ENCODE measurements around the gene ATP2B3. TPM values are rescaled to one million over a fixed set of nuclear protein-coding genes. Genes with fewer than 3 reads are reported as not detected.

ATP2B3 gene
- polyA plus RNA-seq, 3 donors = 0.01 TPM; not detected in 2

GRCh38 chrX:153509592-153509991 is 7.8 kb upstream of the ATP2B3 start:
- intact Hi-C loops (cut with micrococcal nuclease) = loop anchor here (5.0 to 10.0 kb wide), 3 partner anchors 37 to 547 kb away; partner anchors contain the start of gene HAUS7 (in 1 of the 2)
- Mint-ChIP-seq H3K36me3 (no peaks in the 10 kb centered on the region), H3K27ac (no peak overlapping the region), H3K4me3 (no peak overlapping the region), H3K4me1 (peaks cover 3% of the 10 kb centered on the region), H3K27me3 (ENCODE audit: low read depth in 3 of 3) (peaks cover 1 to 6% (median 4%) of the 10 kb centered on the region in 3 donors), H3K9me3 (peaks cover 0 to 5% (median 0%) of the 10 kb centered on the region in 7 donors)
- H3K27ac ChIP-seq (ENCODE audit: low read depth in 1 of 2, low read length in 2 of 2) = no peak overlapping the region
- no peaks in the 10 kb centered on the region for H4K20me1 ChIP-seq (ENCODE audit: insufficient read depth, low read length)
- 97% methylated on average over 7 of the region's 14 CpGs for WGBS (ENCODE audit: insufficient coverage)
- no peak overlapping the region for H3K9ac ChIP-seq (ENCODE audit: insufficient read depth, low read length, poor library complexity, severe bottlenecking)
- H3K36me3 ChIP-seq (replicated peaks in 1 of 2; ENCODE audit: control insufficient read depth in 1 of 2, insufficient read depth in 2 of 2, low read length in 2 of 2) = no peaks in the 10 kb centered on the region
- no peak overlapping the region for H3K4me3 ChIP-seq (replicated peaks in 1 of 3; ENCODE audit: low read depth in 2 of 3, low read length in 3 of 3)
- no peaks in the 10 kb centered on the region for H3K79me2 ChIP-seq (ENCODE audit: insufficient read depth, low read length)
- DNase-seq = no peak
- no peak for TF ChIP-seq CTCF (IDR thresholded peaks at IDR 0.05)
- no peaks in the 10 kb centered on the region for H3K27me3 ChIP-seq (ENCODE audit: control insufficient read depth in 2 of 2, insufficient read depth in 2 of 2, low read length in 2 of 2)
- no peaks in the 10 kb centered on the region for H3K4me1 ChIP-seq (ENCODE audit: control insufficient read depth in 1 of 2, insufficient read depth in 2 of 2, low read length in 2 of 2)
- H2AFZ ChIP-seq (ENCODE audit: insufficient read depth, low read depth, low read length, poor library complexity, severe bottlenecking) = no peak overlapping the region
- no peak overlapping the region for H3K4me2 ChIP-seq (replicated peaks; ENCODE audit: extremely low read depth, low read length, poor library complexity, severe bottlenecking)
- H3K9me3 ChIP-seq (replicated peaks in 1 of 2; ENCODE audit: control insufficient read depth in 1 of 2, insufficient read depth in 1 of 2, low read length in 2 of 2) = no peaks in the 10 kb centered on the region

- Histone ChIP-seq H3K27ac (ENCODE audit: low read depth in 1 of 2, low read length in 2 of 2) (no peak overlapping the region), H3K9me3 (replicated peaks in 1 of 2; ENCODE audit: control insufficient read depth in 1 of 2, insufficient read depth in 1 of 2, low read length in 2 of 2) (no peaks in the 10 kb centered on the region), H3K4me1 (ENCODE audit: control insufficient read depth in 1 of 2, insufficient read depth in 2 of 2, low read length in 2 of 2) (no peaks in the 10 kb centered on the region), H3K4me3 (replicated peaks in 1 of 3; ENCODE audit: low read depth in 2 of 3, low read length in 3 of 3) (no peak overlapping the region), H3K36me3 (replicated peaks in 1 of 2; ENCODE audit: control insufficient read depth in 1 of 2, insufficient read depth in 2 of 2, low read length in 2 of 2) (no peaks in the 10 kb centered on the region), H2AFZ (ENCODE audit: insufficient read depth, low read depth, low read length, poor library complexity, severe bottlenecking) (no peak overlapping the region), H4K20me1 (ENCODE audit: insufficient read depth, low read length) (no peaks in the 10 kb centered on the region), H3K27me3 (ENCODE audit: control insufficient read depth in 2 of 2, insufficient read depth in 2 of 2, low read length in 2 of 2) (no peaks in the 10 kb centered on the region), H3K9ac (ENCODE audit: insufficient read depth, low read length, poor library complexity, severe bottlenecking) (no peak overlapping the region), H3K79me2 (ENCODE audit: insufficient read depth, low read length) (no peaks in the 10 kb centered on the region), H3K4me2 (replicated peaks; ENCODE audit: extremely low read depth, low read length, poor library complexity, severe bottlenecking) (no peak overlapping the region)
- Mint-ChIP-seq H3K27ac (no peak overlapping the region), H3K27me3 (ENCODE audit: low read depth in 3 of 3) (peaks cover 0 to 6% (median 6%) of the 10 kb centered on the region in 3 donors), H3K9me3 (peaks cover 0 to 2% (median 0%) of the 10 kb centered on the region in 7 donors), H3K4me1 (peaks cover 3% of the 10 kb centered on the region), H3K4me3 (no peak overlapping the region), H3K36me3 (no peaks in the 10 kb centered on the region)
- intact Hi-C loops (cut with micrococcal nuclease) = no loop called here
- DNase-seq = no peak
- 100% methylated on average over 2 of the region's 11 CpGs for WGBS (ENCODE audit: insufficient coverage)
- no peak for TF ChIP-seq CTCF (IDR thresholded peaks at IDR 0.05)
Measured at GRCh38 chrX:153510383-153510782, 7.1 kb upstream of the ATP2B3 start.

Measured in CD14-positive monocyte (primary cell).